Trophoblast cell (in vitro differentiated cells and primary cell): ENCODE results near the gene TTLL11.

Source experiments
- DNase-seq, 2 donors: peaks; one replicate each; pipeline ENCODE4 v3.0.0-alpha.2; 2016
- H2AFZ ChIP-seq: 2 replicates; pipeline ENCODE4 v1.6.1; 2013; ENCODE audit warnings: low read length, moderate library complexity, mild to moderate bottlenecking; ENCODE audit not compliant: insufficient read depth, poor library complexity
- H2AK5ac ChIP-seq: 2 replicates; pipeline ENCODE4 v1.6.1; 2013; ENCODE audit warnings: mild to moderate bottlenecking, low read length
- H2BK120ac ChIP-seq: 2 replicates; pipeline ENCODE4 v1.6.1; 2013; ENCODE audit warnings: low read length, mild to moderate bottlenecking, moderate library complexity; ENCODE audit not compliant: insufficient read depth, poor library complexity
- H2BK12ac ChIP-seq: 2 replicates; pipeline ENCODE4 v1.6.1; 2013; ENCODE audit warnings: mild to moderate bottlenecking, low read length, moderate library complexity
- H2BK5ac ChIP-seq: 2 replicates; pipeline ENCODE4 v1.6.1; 2013; ENCODE audit warnings: low read length, low read depth, moderate library complexity, mild to moderate bottlenecking; ENCODE audit not compliant: poor library complexity
- H3K14ac ChIP-seq: 2 replicates; pipeline ENCODE4 v1.6.1; 2013; ENCODE audit warnings: mild to moderate bottlenecking, low read length
- H3K18ac ChIP-seq: 2 replicates; pipeline ENCODE4 v1.6.1; 2013; ENCODE audit warnings: mild to moderate bottlenecking, low read length
- H3K23ac ChIP-seq: 2 replicates; pipeline ENCODE4 v1.6.1; 2013; ENCODE audit warnings: low read length
- H3K27ac ChIP-seq: 2 replicates; pipeline ENCODE4 v1.5.1; 2013; ENCODE audit warnings: low read depth, mild to moderate bottlenecking, inconsistent platforms, low read length, moderate library complexity
- H3K27me3 ChIP-seq: 2 replicates; pipeline ENCODE4 v1.6.1; 2013; ENCODE audit warnings: inconsistent platforms, mild to moderate bottlenecking, low read length, moderate library complexity; ENCODE audit not compliant: insufficient read depth
- H3K36me3 ChIP-seq, 2 experiments: 1 replicate in 1 of 2; 2 replicates in 1 of 2; pipeline ENCODE4 v1.6.1; 2013; ENCODE audit warnings: low read length in 2 of 2, mild to moderate bottlenecking in 2 of 2, moderate library complexity in 1 of 2; ENCODE audit not compliant: insufficient read depth in 2 of 2, control insufficient read depth in 1 of 2
- H3K4ac ChIP-seq: 2 replicates; pipeline ENCODE4 v1.6.1; 2013; ENCODE audit warnings: low read depth, mild to moderate bottlenecking, low read length, moderate library complexity
- H3K4me1 ChIP-seq, 2 experiments: 1 replicate in 1 of 2; 2 replicates in 1 of 2; pipeline ENCODE4 v1.6.1; 2013; ENCODE audit warnings: low read length in 2 of 2, mild to moderate bottlenecking in 2 of 2, moderate library complexity in 1 of 2; ENCODE audit not compliant: insufficient read depth in 2 of 2, control insufficient read depth in 1 of 2
- H3K4me2 ChIP-seq: 2 replicates; pipeline ENCODE4 v1.6.1; 2013; ENCODE audit warnings: inconsistent platforms, mild to moderate bottlenecking, low read length, moderate library complexity
- H3K4me3 ChIP-seq: 2 replicates; pipeline ENCODE4 v1.5.1; 2013; ENCODE audit warnings: mild to moderate bottlenecking, low read depth, low read length, inconsistent platforms
- H3K79me1 ChIP-seq: one replicate; pipeline ENCODE4 v1.6.1; 2013; ENCODE audit warnings: low read length
- H3K79me2 ChIP-seq: 2 replicates; pipeline ENCODE4 v1.6.1; 2013; ENCODE audit warnings: low read length, mild to moderate bottlenecking; ENCODE audit not compliant: control insufficient read depth, insufficient read depth, poor library complexity
- H3K9ac ChIP-seq: 2 replicates; pipeline ENCODE4 v1.6.1; 2013; ENCODE audit warnings: mild to moderate bottlenecking, low read length
- H3K9me3 ChIP-seq: 2 replicates; pipeline ENCODE4 v1.6.1; 2013; ENCODE audit warnings: low read depth, mild to moderate bottlenecking, control low read depth, inconsistent platforms, low read length; ENCODE audit not compliant: insufficient read depth
- H4K12ac ChIP-seq: 2 replicates; pipeline ENCODE4 v1.6.1; 2013; ENCODE audit warnings: low read depth, mild to moderate bottlenecking, low read length, moderate library complexity
- H4K8ac ChIP-seq: 2 replicates; pipeline ENCODE4 v1.6.1; 2013; ENCODE audit warnings: low read depth, mild to moderate bottlenecking, low read length, moderate library complexity
- H4K91ac ChIP-seq: one replicate; pipeline ENCODE4 v1.6.1; 2013; ENCODE audit warnings: low read depth, mild to moderate bottlenecking, low read length, moderate library complexity
- WGBS: extraction: QIAGEN DNeasy Blood & Tissue Kit; methylation state at CpG from one replicate; pipeline ENCODE4 v1.1.7; 2013; ENCODE audit warnings: missing lambda C conversion rate; ENCODE audit not compliant: insufficient read length, insufficient coverage; ENCODE audit errors: extremely low coverage; 5-methylcytosine and 5-hydroxymethylcytosine counted together

TTLL11 gene

DNA sequence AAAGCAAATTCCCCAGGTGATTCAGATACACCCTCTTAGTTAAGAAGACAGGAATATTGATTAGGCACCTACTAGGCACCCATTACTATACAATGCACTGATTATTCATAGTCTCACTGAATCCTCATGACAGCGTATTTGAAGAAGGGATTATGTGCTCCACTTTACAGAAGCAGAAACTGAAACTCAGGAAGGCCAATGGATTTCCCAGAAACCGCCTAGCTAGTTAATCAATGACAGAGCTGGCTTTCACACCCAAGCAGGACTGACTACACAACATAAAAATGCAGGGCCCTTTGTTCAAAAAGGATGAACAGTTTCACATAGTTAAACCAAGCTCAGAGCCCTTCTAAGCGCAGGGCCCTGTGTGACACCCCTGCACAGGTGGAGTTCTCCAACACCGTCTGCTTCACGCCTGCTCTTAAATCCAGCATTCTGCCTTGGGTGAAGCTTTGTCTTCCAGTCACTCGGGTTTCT, 117.3 kb downstream of the TTLL11 start:
- Histone ChIP-seq H4K8ac (no peak overlapping the region), H3K23ac (no peak overlapping the region)
- WGBS: no CpG with 5 or more reads among the region's 6 CpGs

DNA sequence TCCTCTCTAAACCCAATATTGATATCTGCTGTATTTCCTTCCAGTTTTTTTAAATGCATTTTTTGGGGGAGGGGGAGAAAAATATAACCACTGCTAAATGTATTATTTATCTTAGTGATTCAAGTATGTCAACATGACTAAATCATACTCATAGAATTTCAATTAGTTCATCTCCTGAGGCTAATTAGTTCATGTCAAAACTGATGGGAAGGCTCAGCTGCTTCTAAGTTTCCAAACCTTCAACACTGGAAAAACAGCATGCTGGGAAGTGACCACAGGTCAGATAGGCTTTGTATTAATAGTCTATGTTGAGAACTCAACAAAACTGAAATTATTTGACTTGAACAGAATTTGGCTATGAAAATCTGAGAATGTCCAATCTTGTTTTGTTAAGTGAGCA, 118.7 kb downstream of the TTLL11 start:
- Histone ChIP-seq H2BK12ac (no peak overlapping the region), H4K91ac (no peak overlapping the region), H3K79me2 (no peaks in the 10 kb centered on the region), H3K79me1 (no peaks in the 10 kb centered on the region), H3K4ac (no peak overlapping the region), H3K4me2 (no peak overlapping the region), H3K36me3 (no peaks in the 10 kb centered on the region), H3K9ac (no peak overlapping the region), H2BK120ac (no peak overlapping the region), H4K12ac (no peak overlapping the region), H3K9me3 (no peaks in the 10 kb centered on the region), H3K27ac (no peak overlapping the region), H3K4me1 (peaks cover 0 to 6% of the 10 kb centered on the region in 2 experiments), H3K4me3 (no peak overlapping the region), H4K8ac (no peak overlapping the region), H3K14ac (no peak overlapping the region), H3K18ac (no peak overlapping the region), H3K23ac (no peak overlapping the region), H3K27me3 (no peaks in the 10 kb centered on the region), H2AFZ (no peak overlapping the region), H2AK5ac (no peak overlapping the region), H2BK5ac (no peak overlapping the region)
- DNase-seq: no peak

More for the DNA sequence above, 117.3 kb downstream of the TTLL11 start:
- Histone ChIP-seq H2AFZ (no peak overlapping the region), H3K9ac (no peak overlapping the region), H2BK12ac (no peak overlapping the region), H3K4me1 (peaks cover 0 to 6% of the 10 kb centered on the region in 2 experiments), H2BK120ac (no peak overlapping the region), H3K4me2 (no peak overlapping the region), H4K91ac (no peak overlapping the region), H3K36me3 (no peaks in the 10 kb centered on the region), H3K79me1 (no peaks in the 10 kb centered on the region), H3K14ac (no peak overlapping the region), H3K4ac (no peak overlapping the region), H3K18ac (no peak overlapping the region), H3K9me3 (no peaks in the 10 kb centered on the region), H2BK5ac (no peak overlapping the region), H3K27ac (no peak overlapping the region), H4K12ac (no peak overlapping the region), H3K27me3 (no peaks in the 10 kb centered on the region), H3K79me2 (no peaks in the 10 kb centered on the region), H3K4me3 (no peak overlapping the region), H2AK5ac (no peak overlapping the region)
- no peak for DNase-seq

DNA sequence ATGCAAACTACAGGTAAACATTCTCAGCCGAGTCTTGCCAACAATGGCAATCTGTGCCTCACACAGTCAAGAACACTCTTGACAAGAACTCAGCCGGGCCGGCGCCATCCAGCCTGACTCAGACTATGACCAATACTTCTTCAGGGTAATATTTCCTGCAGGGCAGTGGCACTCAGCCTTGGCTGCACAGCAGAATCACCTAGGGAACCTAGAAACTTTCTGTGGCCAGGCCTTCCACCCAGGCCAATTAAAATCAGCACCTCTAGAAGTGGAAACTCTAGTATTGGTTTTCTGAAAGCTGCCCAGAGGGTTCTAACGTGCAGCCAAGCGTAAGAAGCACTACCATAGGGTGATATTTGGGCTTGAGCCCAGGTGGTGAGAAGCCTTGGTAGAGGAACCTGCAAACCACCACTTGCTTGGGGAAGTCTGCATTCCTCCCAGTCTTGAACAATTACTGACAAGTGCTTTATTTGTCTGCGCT, 120.6 kb downstream of the TTLL11 start:
- Histone ChIP-seq H3K9me3 (no peaks in the 10 kb centered on the region), H3K27me3 (no peaks in the 10 kb centered on the region), H4K91ac (no peak overlapping the region), H2BK120ac (no peak overlapping the region), H3K4me1 (peaks cover 0 to 6% of the 10 kb centered on the region in 2 experiments), H3K4me3 (no peak overlapping the region), H3K14ac (no peak overlapping the region), H3K79me2 (no peaks in the 10 kb centered on the region), H3K23ac (no peak overlapping the region), H3K36me3 (no peaks in the 10 kb centered on the region), H2AFZ (no peak overlapping the region), H3K79me1 (no peaks in the 10 kb centered on the region), H3K18ac (no peak overlapping the region), H3K4me2 (no peak overlapping the region), H3K27ac (no peak overlapping the region), H2BK5ac (no peak overlapping the region), H2AK5ac (no peak overlapping the region), H4K12ac (no peak overlapping the region), H3K9ac (no peak overlapping the region), H4K8ac (no peak overlapping the region), H2BK12ac (no peak overlapping the region), H3K4ac (no peak overlapping the region)
- peak in 1 of 2 donors; percentile 12 for DNase-seq
- WGBS: no CpG with 5 or more reads among the region's 7 CpGs

DNA sequence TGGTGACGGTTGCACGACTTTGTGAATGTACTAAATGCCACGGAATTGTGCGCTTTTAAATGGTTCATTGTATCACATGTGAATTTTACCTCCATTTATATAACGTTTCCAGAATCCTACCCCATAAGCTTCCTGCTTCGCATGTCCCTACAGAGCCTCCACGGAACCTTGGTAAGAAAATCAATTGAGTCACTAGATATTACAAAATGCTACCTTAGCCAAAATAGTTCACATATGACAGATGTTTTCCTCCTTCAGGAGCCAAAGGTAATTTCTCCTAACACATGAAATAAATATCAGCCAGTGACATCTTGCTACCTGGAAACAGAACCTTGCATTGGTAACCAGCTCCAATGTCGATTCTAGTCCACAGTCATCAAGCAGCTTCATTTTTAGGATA, 125.1 kb downstream of the TTLL11 start:
- Histone ChIP-seq H4K12ac (no peak overlapping the region), H2BK12ac (no peak overlapping the region), H2AFZ (no peak overlapping the region), H3K27me3 (no peaks in the 10 kb centered on the region), H2AK5ac (no peak overlapping the region), H2BK5ac (no peak overlapping the region), H4K8ac (no peak overlapping the region), H3K4me3 (no peak overlapping the region), H3K79me2 (no peaks in the 10 kb centered on the region), H3K4me1 (peaks cover 2 to 6% of the 10 kb centered on the region in 2 experiments), H3K36me3 (no peaks in the 10 kb centered on the region), H3K18ac (no peak overlapping the region), H3K27ac (no peak overlapping the region), H3K4me2 (no peak overlapping the region), H3K9me3 (no peaks in the 10 kb centered on the region), H2BK120ac (no peak overlapping the region), H4K91ac (no peak overlapping the region), H3K79me1 (no peaks in the 10 kb centered on the region), H3K14ac (no peak overlapping the region), H3K4ac (no peak overlapping the region), H3K23ac (no peak overlapping the region), H3K9ac (no peak overlapping the region)
- no peak for DNase-seq
- no CpG with 5 or more reads among the region's 8 CpGs for WGBS
